Cardiac muscle cell (in vitro differentiated cells and primary cell): ENCODE results near the gene SEPTIN2. TPM values are rescaled to one million over a fixed set of nuclear protein-coding genes. Genes with fewer than 3 reads are reported as not detected.
"Not testable (repeated sequence)": the region's sequence is repeated elsewhere in the genome, so short reads cannot be mapped to it uniquely, and the experiment has no call there.

Experiments
- DNase-seq, 2 donors: peaks; one replicate each; pipeline versions ENCODE4 v3.0.0 to v3.0.0-alpha.2; 2010 to 2017; ENCODE audit warnings: low read depth in 1 of 2, low spot score in 1 of 2
- H3K27ac ChIP-seq: fragments of 200-600 bp; sonication (generic); 2 replicates; pipeline ENCODE4 v1.5.1; 2016
- H3K27me3 ChIP-seq: fragments of 200-600 bp; sonication (generic); 2 replicates; pipeline ENCODE4 v1.6.0; 2016; ENCODE audit warnings: control low read depth
- H3K36me3 ChIP-seq: fragments of 200-600 bp; sonication (generic); 2 replicates; pipeline ENCODE4 v1.5.1; 2016; ENCODE audit warnings: control low read depth
- H3K4me1 ChIP-seq: fragments of 200-600 bp; sonication (generic); 2 replicates; pipeline ENCODE4 v1.8.1; 2017; ENCODE audit warnings: low read depth, mild to moderate bottlenecking, mixed run types
- H3K4me3 ChIP-seq: fragments of 200-600 bp; sonication (generic); 2 replicates; pipeline ENCODE4 v1.5.1; 2016; ENCODE audit warnings: mild to moderate bottlenecking
- H3K9me3 ChIP-seq: fragments of 200-600 bp; sonication (generic); 2 replicates; pipeline ENCODE4 v1.5.1; 2017; ENCODE audit warnings: low read depth, mild to moderate bottlenecking, control low read depth
- CTCF ChIP-seq: IDR thresholded peaks from 2 replicates; pipeline ENCODE4 v1.5.1; 2012; ENCODE audit warnings: low read depth, mild to moderate bottlenecking, low read length
- polyA plus RNA-seq: library from polyadenylated mRNA; unstranded; fragments of >200 nt; fragmentation: Nextera tagmentation; extraction: Ambion mirVana; gene quantifications from 2 replicates; pipeline ENCODE4 v1.2.1, GENCODE V29; 2016
- total RNA-seq: library from RNA; depleted of rRNA; stranded (reverse); fragments of >200 nt; gene quantifications from 2 replicates; pipeline ENCODE4 v1.2.3, GENCODE V29; 2016

Gene SEPTIN2
- total and polyA plus RNA-seq, 2 experiments from 2014 or later, result 386 to 627 TPM

GRCh38 chr2:241373446-241373845, 57.7 kb downstream of the SEPTIN2 start:
- peaks cover 4% of the 10 kb centered on the region for H3K4me1 ChIP-seq
- no peak for TF ChIP-seq CTCF
- H3K27me3 ChIP-seq, result no peaks in the 10 kb centered on the region
- H3K4me3 ChIP-seq, result no peak overlapping the region
- no peak overlapping the region for H3K27ac ChIP-seq
- no peaks in the 10 kb centered on the region for H3K9me3 ChIP-seq
- DNase-seq, result no peak
- no peaks in the 10 kb centered on the region for H3K36me3 ChIP-seq

- DNase-seq, result not testable (repeated sequence)
These were observed 58.2 kb downstream of the SEPTIN2 start for GRCh38 chr2:241373906-241374305.

GRCh38 chr2:241375300-241375699, 59.6 kb downstream of the SEPTIN2 start:
- no peak for TF ChIP-seq CTCF
- Histone ChIP-seq H3K4me1 (no peaks in the 10 kb centered on the region), H3K9me3 (no peaks in the 10 kb centered on the region), H3K27me3 (no peaks in the 10 kb centered on the region), H3K4me3 (no peak overlapping the region), H3K36me3 (no peaks in the 10 kb centered on the region), H3K27ac (no peak overlapping the region)
- no peak for DNase-seq

More at GRCh38 chr2:241373906-241374305, 58.2 kb downstream of the SEPTIN2 start:
- H3K27me3 ChIP-seq, H3K9me3 ChIP-seq, H3K4me1 ChIP-seq, H3K4me3 ChIP-seq, H3K36me3 ChIP-seq, H3K27ac ChIP-seq: not testable (repeated sequence)

GRCh38 chr2:241376808-241377207, 61.1 kb downstream of the SEPTIN2 start:
- Histone ChIP-seq H3K4me1 (no peaks in the 10 kb centered on the region), H3K9me3 (no peaks in the 10 kb centered on the region), H3K36me3 (no peaks in the 10 kb centered on the region), H3K4me3 (no peak overlapping the region), H3K27ac (no peak overlapping the region), H3K27me3 (no peaks in the 10 kb centered on the region)
- DNase-seq, result no peak
- TF ChIP-seq CTCF, result no peak

- no peaks in the 10 kb centered on the region for H3K4me1 ChIP-seq
- no peak overlapping the region for H3K4me3 ChIP-seq
- no peak for DNase-seq
These were observed 63.1 kb downstream of the SEPTIN2 start for GRCh38 chr2:241378816-241379215.

More at GRCh38 chr2:241378816-241379215, 63.1 kb downstream of the SEPTIN2 start:
- H3K27me3 ChIP-seq, result no peaks in the 10 kb centered on the region
- H3K9me3 ChIP-seq, result no peaks in the 10 kb centered on the region
- no peaks in the 10 kb centered on the region for H3K36me3 ChIP-seq
- no peak for TF ChIP-seq CTCF
- no peak overlapping the region for H3K27ac ChIP-seq
